HG03432 (cell line): ENCODE data around the gene GRK4.
"Not testable (repeated sequence)": the region's sequence is repeated elsewhere in the genome, so short reads cannot be mapped to it uniquely, and the experiment has no call there.

Experiments
- ATAC-seq: cut with Tn5 transposase; IDR thresholded peaks from one replicate; pipeline ENCODE4 v1.9.1; 2021; ENCODE audit warnings: mild to moderate bottlenecking, moderate library complexity; ENCODE audit not compliant: unreplicated experiment

GRK4 gene

DNA sequence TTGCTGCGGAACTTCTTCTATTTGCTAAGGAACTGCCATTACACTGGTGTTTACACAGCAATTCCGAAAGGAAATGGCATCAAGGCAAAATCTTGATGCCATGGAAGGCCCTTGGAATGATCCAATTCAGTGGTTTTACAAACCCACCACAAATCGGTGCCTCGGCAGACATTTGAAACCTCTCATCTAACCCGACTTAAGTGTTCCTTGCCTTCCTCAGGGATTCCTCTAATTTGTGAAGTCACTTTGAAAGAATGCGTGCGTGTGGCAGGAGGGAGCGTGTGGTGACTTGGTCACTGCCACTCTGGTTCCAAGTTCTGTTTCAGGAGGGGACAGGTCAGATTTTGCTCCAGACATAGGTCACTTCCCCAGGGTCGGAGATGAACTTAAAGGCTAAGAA, 4.9 kb upstream of the GRK4 start:
- no peak for ATAC-seq

DNA sequence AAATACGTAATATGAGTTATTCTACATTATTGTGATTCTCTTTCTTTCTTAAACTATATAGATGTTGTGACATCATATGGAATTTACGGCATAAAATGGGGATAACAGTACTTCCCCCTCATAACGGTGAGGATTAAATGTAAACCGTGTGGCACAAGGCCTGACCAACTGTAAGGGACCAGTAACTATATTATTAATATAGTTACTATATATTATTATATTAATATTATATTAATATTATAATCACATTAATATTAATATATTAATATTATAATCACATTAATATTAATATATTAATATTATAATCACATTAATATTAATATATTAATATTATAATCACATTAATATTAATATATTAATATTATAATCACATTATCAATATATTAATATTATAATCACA, 2.9 kb upstream of the GRK4 start:
- ATAC-seq = not testable (repeated sequence)

GRCh38 chr4:2961421-2961810, 2.0 kb upstream of the GRK4 start:
- no peak for ATAC-seq

DNA sequence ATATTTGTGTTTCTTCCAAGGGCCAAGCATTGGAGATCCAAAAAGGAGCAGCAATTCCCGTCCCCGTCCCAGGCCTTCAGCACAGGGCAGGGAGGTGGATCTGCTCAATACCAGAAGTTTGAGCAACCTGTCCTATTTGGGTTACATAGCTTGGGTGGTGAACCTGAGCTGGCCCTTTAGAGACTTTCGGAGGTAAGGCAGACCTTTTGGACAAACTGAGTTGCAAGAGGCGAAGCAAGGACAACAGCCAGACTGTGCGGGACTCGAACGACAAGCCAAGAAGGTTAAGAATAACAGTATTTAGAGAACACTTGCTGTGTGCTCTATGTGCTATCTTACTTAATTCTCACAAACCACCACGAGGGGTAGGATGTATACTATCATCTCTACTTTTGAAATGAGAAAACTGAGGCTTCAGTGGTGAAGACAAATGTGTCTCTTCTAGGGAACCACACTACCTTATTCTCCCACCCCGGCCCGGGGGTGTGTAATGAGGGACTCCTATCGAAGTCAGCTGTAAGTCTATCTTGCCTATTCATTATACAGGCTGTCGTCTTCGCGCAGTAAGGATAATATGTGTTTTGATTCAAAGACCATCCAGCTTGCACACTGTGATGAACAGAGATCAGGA, 1.4 kb upstream of the GRK4 start:
- no peak for ATAC-seq

DNA sequence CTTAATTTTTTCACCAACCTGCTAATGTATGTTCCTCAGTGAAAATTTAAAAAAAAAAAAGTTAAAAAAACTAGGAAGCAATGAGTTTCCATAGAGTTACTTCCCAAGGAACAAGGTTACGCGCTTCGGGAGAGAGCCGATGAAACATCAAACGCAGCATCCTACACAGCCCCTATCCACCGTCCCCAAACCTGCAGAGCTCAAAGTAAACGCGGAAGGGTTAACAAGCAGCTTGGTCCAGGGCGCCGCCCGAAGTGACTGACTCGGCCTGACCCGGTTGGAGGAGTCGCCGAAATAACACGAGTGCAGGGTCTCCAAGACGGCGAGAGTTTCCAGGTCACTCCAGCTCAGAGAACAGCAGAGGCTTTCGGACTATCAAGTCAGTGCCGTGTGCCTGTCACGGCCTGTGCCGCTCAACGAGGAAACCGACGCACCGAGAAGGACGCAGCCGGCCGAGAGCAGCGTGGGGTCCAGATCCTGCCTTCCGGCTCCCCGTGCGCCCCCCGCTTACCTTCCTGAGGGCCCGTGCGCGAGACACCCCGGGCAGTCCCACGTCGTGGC, 677 bp upstream of the GRK4 start:
- peak; percentile 36 for ATAC-seq

- peak; percentile 41 for ATAC-seq
Measured at GRCh38 chr4:2963966-2964471, 648 bp downstream of the GRK4 start.

- no peak for ATAC-seq
Measured at GRCh38 chr4:2964706-2965258, 1.4 kb downstream of the GRK4 start.

GRCh38 chr4:2965262-2965661, 1.9 kb downstream of the GRK4 start:
- ATAC-seq = no peak

- ATAC-seq = no peak
Measured at GRCh38 chr4:2968381-2968780, 5.0 kb downstream of the GRK4 start.

DNA sequence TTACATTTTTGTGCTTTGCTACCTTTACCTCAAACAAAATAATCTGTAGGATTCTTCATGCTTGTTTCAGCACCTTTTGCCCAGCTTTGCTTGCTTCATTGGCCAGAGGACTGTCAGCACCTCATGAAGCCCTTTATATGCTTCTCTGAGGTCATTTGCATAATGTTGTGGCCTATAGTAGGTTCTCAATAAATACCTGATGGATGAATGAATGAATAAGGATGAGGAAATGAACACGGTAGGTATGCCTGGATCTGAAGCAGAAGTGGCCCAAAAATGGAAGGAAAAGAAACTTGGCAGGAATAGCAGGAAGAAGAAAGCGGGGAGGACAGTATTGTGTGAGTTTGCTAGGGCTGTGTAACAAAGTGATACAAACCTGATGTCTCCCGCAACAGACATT, 7.9 kb downstream of the GRK4 start:
- no peak for ATAC-seq

DNA sequence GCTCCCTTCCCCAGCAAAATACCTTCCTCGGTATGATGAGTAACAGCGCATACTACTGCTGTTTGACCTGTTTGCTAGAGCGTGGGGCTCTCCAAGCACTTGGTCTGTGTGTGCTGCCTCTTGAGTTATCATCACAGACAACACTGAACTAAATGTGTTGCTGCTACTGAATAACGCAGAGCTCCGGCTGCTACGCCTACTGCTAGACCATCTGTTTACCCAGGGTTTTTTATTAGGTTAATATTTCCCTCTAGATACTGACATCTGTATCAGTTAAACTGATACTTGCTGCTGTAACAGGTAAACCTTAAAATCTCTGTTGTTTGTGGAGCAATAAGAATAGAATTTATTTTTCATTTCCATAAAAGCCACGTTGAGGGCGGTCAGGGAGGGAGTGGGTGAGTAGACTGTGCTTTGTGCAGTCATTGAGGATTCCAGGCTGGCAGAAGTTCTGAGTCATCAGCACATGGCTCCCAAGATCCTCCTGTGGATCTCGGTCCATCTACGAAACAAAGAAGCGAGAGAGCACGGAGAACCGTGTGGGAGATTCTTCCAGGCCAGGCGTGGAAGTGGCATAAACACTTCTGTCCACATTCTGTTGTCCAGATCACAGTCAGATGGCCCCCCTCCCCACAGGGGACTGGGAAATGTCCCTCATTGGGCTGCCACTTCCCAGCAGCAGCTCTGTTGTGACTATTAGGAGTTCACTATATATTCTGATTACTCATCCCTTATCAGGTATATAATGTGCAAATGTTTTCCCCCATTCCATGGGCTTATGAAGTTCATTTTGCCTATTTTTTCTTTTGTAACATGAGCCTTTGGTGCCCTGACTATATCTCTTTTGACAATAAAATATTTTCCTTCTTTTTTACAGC, 14.1 kb downstream of the GRK4 start:
- ATAC-seq = no peak

GRCh38 chr4:2981256-2981819, 18.0 kb downstream of the GRK4 start:
- no peak for ATAC-seq

DNA sequence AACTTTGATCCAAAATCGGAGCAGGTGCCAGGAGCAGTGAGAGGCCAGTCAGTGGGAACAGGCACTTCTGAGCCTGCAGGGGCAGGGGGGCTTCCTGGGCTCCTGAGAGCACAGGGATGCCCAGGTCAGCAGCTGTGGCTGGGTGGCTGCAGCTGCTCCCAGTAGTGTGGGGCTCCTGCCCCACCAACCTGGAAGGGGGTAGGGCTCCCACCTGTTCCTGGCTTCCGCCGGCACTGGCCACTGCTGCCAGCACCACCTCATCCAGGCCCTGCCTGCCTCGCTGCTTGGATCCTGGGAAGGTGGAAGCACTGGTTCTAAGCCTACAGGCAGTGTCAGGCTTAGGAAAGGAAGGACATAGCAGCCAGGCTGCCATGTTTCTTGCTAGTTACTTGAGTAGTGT, 18.6 kb downstream of the GRK4 start:
- no peak for ATAC-seq

DNA sequence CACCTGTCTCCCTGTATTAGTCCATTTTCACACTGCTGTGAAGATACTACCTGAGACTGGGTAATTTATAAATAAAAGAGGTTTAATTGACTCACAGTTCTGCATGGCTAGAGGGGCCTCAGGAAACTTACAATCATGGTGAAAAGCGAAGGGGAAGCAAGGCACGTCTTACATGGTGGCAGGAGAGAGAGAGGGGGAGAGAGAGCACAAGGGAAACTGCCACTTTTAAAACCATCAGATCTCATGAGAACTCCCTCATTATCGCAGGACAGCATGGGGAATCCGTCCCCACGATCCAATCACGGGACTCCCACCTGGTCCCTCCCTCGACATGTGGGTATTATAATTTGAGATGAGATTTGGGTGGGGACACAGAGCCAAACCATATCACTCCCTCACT, 20.3 kb downstream of the GRK4 start:
- ATAC-seq = not testable (repeated sequence)

DNA sequence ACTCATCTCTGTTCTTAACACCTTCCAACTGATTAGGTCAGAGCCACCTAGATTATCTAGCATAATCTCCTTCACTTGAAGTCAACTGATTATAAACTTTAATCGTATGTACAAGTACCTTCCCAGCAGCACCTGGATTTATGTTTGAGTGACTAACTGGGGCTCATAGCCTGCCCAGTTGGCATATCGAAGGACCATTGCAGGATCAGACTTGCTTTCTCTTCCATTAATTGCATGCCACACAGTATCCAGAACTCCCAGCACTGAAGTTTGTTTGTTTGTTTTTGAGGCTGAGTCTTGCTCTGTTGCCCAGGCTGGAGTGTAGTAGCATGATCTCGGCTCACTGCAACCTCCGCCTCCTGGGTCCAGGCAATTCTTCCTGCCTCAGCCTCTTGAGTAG, 27.9 kb downstream of the GRK4 start:
- ATAC-seq = no peak

GRCh38 chr4:2994917-2995316, 31.5 kb downstream of the GRK4 start:
- ATAC-seq = no peak

GRCh38 chr4:2995546-2996265, 32.3 kb downstream of the GRK4 start:
- no peak for ATAC-seq

- ATAC-seq = no peak
Measured at GRCh38 chr4:2996415-2996814, 33.0 kb downstream of the GRK4 start.

DNA sequence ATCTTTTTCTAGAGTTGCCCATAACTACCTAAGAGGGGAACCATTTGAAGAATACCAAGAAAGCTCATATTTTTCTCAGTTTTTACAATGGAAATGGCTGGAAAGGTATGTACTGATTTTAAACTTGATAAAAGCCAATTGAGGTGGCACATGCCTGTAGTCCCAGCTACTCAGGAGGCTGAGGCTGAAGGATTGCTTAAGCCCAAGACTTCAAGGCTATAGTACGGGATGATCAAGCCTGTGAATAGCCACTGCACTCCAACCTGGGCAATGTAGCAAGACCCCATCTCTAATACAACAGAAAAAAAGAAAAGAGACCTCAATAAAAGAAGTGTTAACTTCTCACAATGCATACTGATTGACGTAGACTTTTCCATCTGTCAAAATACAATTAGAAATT, 44.4 kb downstream of the GRK4 start:
- ATAC-seq = no peak

- ATAC-seq = no peak
Measured at GRCh38 chr4:3009422-3009821, 46.1 kb downstream of the GRK4 start.

- ATAC-seq = no peak
Measured at GRCh38 chr4:3010577-3010976, 47.2 kb downstream of the GRK4 start.
